Chondrocyte (in vitro differentiated cells): Measurements from ENCODE around the gene TMOD2. TPM values are rescaled to one million over a fixed set of nuclear protein-coding genes. Genes with fewer than 3 reads are reported as not detected.

Source experiments
- DNase-seq: peaks from one replicate; pipeline ENCODE4 v3.0.0; 2021; ENCODE audit warnings: mixed read lengths, low spot score
- H3K27ac Mint-ChIP-seq: one replicate; pipeline ENCODE4 v1.8.0; 2021; ENCODE audit warnings: mild to moderate bottlenecking, moderate library complexity, mixed read lengths; ENCODE audit not compliant: unreplicated experiment
- H3K27me3 Mint-ChIP-seq: 2 replicates; pipeline ENCODE4 v1.8.0; 2021; ENCODE audit warnings: low read depth, mixed read lengths
- H3K36me3 Mint-ChIP-seq: 2 replicates; pipeline ENCODE4 v1.8.0; 2021; ENCODE audit warnings: low read depth, mixed read lengths
- H3K4me1 Mint-ChIP-seq: 2 replicates; pipeline ENCODE4 v1.8.0; 2021; ENCODE audit warnings: low read depth, mild to moderate bottlenecking, mixed read lengths
- H3K4me3 Mint-ChIP-seq: one replicate; pipeline ENCODE4 v1.8.0; 2021; ENCODE audit warnings: mild to moderate bottlenecking, moderate library complexity, mixed read lengths; ENCODE audit not compliant: unreplicated experiment
- H3K9me3 Mint-ChIP-seq: 2 replicates; pipeline ENCODE4 v1.8.0; 2021; ENCODE audit warnings: low read depth, mixed read lengths
- total RNA-seq: library from RNA; stranded (reverse); gene quantifications from 3 replicates; pipeline ENCODE4 v1.2.1, GENCODE V29; 2021
- TF ChIP-seq, protein P1 (sequence below): fragments of 200-600 bp; sonication (generic); IDR thresholded peaks from 2 replicates; pipeline ENCODE4 v1.5.0; 2021; ENCODE audit warnings: antibody characterized with exemption, mild to moderate bottlenecking, moderate library complexity

The TMOD2 gene
- total RNA-seq, 1 donor from 2014 or later, result 7.8 TPM

DNA sequence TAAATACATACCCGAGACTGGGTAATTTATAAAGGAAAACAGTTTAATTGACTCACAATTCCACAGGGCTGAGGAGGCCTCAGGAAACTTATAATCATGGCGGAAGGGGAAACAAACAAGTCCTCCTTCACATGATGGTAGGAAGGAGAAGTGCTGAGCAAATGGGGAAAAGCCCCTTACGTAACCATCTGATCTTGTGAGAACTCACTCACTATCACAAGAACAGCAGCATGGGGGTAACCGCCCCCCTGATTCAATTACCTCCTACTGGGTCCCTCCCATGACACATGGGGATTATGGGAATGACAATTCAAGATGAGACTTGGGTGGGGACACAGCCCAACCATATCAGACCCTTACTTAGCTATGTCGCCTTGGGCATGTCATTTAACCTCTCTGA lies 42.4 kb upstream of the TMOD2 start:
- Mint-ChIP-seq H3K27ac (no peak overlapping the region), H3K4me3 (no peak overlapping the region), H3K4me1 (no peaks in the 10 kb centered on the region), H3K9me3 (no peaks in the 10 kb centered on the region), H3K27me3 (peaks cover 15% of the 10 kb centered on the region), H3K36me3 (no peaks in the 10 kb centered on the region)
- DNase-seq, result no peak
- TF ChIP-seq, protein P1, sequence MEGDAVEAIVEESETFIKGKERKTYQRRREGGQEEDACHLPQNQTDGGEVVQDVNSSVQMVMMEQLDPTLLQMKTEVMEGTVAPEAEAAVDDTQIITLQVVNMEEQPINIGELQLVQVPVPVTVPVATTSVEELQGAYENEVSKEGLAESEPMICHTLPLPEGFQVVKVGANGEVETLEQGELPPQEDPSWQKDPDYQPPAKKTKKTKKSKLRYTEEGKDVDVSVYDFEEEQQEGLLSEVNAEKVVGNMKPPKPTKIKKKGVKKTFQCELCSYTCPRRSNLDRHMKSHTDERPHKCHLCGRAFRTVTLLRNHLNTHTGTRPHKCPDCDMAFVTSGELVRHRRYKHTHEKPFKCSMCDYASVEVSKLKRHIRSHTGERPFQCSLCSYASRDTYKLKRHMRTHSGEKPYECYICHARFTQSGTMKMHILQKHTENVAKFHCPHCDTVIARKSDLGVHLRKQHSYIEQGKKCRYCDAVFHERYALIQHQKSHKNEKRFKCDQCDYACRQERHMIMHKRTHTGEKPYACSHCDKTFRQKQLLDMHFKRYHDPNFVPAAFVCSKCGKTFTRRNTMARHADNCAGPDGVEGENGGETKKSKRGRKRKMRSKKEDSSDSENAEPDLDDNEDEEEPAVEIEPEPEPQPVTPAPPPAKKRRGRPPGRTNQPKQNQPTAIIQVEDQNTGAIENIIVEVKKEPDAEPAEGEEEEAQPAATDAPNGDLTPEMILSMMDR, result no peak

DNA sequence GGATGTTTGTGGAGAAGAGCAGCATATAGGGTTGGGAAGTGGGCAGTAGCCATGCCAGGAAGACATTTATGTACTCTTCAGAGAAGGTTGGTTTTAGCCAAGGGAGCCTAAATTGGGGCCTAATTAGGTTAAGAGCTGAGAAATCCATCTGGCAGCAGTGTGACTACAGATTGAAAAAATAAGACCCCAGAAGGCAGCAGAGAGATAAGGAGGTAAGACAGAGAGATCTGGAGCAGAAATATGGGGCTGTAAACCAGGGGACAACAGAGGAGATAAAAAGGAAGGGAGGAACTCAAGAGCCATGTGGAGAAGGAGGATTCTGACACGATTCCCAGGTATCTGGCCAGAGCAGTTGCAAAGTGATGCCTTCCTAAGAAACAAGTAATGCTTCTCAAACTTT lies 37.2 kb upstream of the TMOD2 start:
- Mint-ChIP-seq H3K27me3 (peaks cover 7% of the 10 kb centered on the region), H3K27ac (no peak overlapping the region), H3K4me1 (no peaks in the 10 kb centered on the region), H3K36me3 (no peaks in the 10 kb centered on the region), H3K4me3 (no peak overlapping the region), H3K9me3 (no peaks in the 10 kb centered on the region)
- no peak for DNase-seq
- TF ChIP-seq, protein P1, result no peak

DNA sequence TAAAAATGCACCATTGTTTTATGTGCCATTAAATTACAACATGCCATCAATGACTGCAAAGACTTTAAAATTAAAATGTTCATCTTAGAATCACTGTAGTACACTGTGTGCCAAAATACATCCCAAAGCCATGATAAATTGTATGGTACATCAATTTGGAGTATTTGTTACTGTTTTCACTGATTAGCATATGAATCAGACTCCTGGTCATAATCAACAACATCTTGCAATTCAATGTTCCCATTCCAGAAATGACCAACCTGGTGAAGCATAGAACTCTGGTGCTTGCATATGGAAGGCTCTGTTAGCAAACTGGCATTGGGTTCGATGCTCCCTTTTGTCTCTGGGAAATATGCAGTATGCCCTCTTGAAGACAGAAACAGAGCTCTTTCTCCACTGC lies 36.5 kb upstream of the TMOD2 start:
- no peak overlapping the region for H3K4me3 Mint-ChIP-seq
- DNase-seq, result no peak
- H3K9me3 Mint-ChIP-seq, result no peaks in the 10 kb centered on the region
- H3K27ac Mint-ChIP-seq, result no peak overlapping the region
- TF ChIP-seq, protein P1, result no peak
- no peaks in the 10 kb centered on the region for H3K36me3 Mint-ChIP-seq
- H3K4me1 Mint-ChIP-seq, result no peaks in the 10 kb centered on the region
- H3K27me3 Mint-ChIP-seq, result peaks cover 7% of the 10 kb centered on the region

DNA sequence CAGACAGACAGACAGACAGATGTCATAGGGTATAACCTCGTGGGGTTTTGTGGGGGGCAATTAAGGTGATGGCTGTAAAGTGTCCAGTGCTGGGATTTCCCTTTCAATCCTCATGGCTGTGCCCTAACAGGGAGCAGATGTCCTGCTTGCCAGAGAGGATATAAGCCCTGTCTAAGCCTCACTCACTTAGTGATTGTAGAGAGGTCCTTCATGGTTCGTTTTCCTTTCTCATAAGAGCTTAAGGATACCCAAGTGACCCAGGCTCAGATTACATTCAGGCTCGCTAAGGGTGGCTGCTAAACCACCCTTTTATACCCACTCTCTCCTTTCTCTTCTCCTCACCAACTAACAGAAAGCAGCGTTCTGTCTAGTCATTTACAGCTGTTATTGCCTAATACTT lies 33.2 kb upstream of the TMOD2 start:
- H3K27me3 Mint-ChIP-seq, result peaks cover 4% of the 10 kb centered on the region
- TF ChIP-seq, protein P1, result no peak
- DNase-seq, result no peak
- H3K4me3 Mint-ChIP-seq, result no peak overlapping the region
- H3K27ac Mint-ChIP-seq, result no peak overlapping the region
- no peaks in the 10 kb centered on the region for H3K4me1 Mint-ChIP-seq
- H3K9me3 Mint-ChIP-seq, result no peaks in the 10 kb centered on the region
- peaks cover 2% of the 10 kb centered on the region for H3K36me3 Mint-ChIP-seq

DNA sequence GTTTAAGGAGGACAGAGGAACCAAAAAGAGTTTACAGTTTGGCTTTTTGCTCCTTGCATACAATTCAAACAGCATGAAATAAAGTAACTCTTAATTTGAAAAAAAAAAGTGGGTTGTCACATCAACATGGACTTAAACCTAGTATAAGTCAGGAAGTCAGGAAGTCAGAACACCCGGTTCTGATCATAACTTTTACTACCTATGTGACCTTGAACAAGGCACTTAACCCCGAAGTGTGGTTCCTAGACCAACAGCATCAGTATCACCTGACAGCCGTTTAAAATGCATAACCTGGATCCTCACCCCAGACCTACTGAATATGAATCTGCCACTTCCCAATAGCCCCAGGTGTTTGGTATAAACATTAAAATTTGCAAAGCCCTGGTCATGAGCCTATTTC lies 32.7 kb upstream of the TMOD2 start:
- peaks cover 4% of the 10 kb centered on the region for H3K27me3 Mint-ChIP-seq
- H3K9me3 Mint-ChIP-seq, result no peaks in the 10 kb centered on the region
- no peak overlapping the region for H3K4me3 Mint-ChIP-seq
- H3K27ac Mint-ChIP-seq, result no peak overlapping the region
- TF ChIP-seq, protein P1, result no peak
- H3K4me1 Mint-ChIP-seq, result no peaks in the 10 kb centered on the region
- H3K36me3 Mint-ChIP-seq, result peaks cover 2% of the 10 kb centered on the region
- no peak for DNase-seq
